ENCODE results near the gene TMEM175. TPM values are rescaled to one million over a fixed set of nuclear protein-coding genes. Genes with fewer than 3 reads are reported as not detected.

TMEM175 gene
- total and polyA plus RNA-seq, 2 donors from 2014 or later: 26.0 to 31.1 TPM

DNA sequence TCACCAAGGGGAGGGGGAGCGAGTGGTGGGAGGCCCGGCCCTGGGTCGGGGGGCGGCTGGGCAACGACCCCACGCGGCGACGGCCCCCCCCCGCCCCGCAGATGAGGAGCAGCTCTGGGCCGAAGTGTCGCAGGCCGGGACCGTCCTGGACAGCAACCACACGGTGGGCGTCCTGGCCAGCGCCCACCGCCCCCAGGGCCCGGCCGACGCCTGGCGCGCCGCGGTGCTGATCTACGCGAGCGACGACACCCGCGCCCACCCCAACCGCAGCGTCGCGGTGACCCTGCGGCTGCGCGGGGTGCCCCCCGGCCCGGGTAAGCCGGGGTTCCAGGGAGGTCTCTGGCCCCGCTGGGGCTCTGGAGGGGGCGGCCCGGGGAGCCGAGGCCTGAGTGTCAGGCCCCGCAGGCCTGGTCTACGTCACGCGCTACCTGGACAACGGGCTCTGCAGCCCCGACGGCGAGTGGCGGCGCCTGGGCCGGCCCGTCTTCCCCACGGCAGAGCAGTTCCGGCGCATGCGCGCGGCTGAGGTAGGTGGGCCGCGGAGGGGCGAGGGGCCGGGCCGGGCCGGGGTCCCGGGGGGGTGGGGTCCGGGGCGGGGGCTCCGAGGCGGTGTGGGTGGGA, 70.5 kb downstream of the TMEM175 start:
- peaks cover 18% of the 10 kb centered on the region for H3K27me3 ChIP-seq (ENCODE audit: control insufficient read depth, insufficient read depth, low read length)
- TF ChIP-seq, protein P1, sequence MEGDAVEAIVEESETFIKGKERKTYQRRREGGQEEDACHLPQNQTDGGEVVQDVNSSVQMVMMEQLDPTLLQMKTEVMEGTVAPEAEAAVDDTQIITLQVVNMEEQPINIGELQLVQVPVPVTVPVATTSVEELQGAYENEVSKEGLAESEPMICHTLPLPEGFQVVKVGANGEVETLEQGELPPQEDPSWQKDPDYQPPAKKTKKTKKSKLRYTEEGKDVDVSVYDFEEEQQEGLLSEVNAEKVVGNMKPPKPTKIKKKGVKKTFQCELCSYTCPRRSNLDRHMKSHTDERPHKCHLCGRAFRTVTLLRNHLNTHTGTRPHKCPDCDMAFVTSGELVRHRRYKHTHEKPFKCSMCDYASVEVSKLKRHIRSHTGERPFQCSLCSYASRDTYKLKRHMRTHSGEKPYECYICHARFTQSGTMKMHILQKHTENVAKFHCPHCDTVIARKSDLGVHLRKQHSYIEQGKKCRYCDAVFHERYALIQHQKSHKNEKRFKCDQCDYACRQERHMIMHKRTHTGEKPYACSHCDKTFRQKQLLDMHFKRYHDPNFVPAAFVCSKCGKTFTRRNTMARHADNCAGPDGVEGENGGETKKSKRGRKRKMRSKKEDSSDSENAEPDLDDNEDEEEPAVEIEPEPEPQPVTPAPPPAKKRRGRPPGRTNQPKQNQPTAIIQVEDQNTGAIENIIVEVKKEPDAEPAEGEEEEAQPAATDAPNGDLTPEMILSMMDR (IDR thresholded peaks at IDR 0.05; ENCODE audit: borderline replicate concordance, extremely low read depth, insufficient read depth): no peak
- H3K9ac ChIP-seq (ENCODE audit: low read length in 3 of 3): no peak overlapping the region
- no peak overlapping the region for H3K4me3 ChIP-seq (ENCODE audit: low read length in 3 of 3)
- DNase-seq: no peak
- no peak for FAIRE-seq
- H3K9me3 ChIP-seq (ENCODE audit: control insufficient read depth in 2 of 3, insufficient read depth in 1 of 3, low read length in 3 of 3): no peaks in the 10 kb centered on the region
- no peaks in the 10 kb centered on the region for H3K36me3 ChIP-seq (ENCODE audit: control insufficient read depth in 2 of 3, insufficient read depth in 3 of 3, low read length in 3 of 3)
- peaks cover 0 to 7% (median 5%) of the 10 kb centered on the region in 3 donors for H3K4me1 ChIP-seq (ENCODE audit: control insufficient read depth in 2 of 3, insufficient read depth in 2 of 3, low read depth in 1 of 3, low read length in 3 of 3)
- intact Hi-C loops (cut with DNase I): no loop called here
- H3K27ac ChIP-seq (ENCODE audit: low read depth in 2 of 2, low read length in 2 of 2): no peak overlapping the region

DNA sequence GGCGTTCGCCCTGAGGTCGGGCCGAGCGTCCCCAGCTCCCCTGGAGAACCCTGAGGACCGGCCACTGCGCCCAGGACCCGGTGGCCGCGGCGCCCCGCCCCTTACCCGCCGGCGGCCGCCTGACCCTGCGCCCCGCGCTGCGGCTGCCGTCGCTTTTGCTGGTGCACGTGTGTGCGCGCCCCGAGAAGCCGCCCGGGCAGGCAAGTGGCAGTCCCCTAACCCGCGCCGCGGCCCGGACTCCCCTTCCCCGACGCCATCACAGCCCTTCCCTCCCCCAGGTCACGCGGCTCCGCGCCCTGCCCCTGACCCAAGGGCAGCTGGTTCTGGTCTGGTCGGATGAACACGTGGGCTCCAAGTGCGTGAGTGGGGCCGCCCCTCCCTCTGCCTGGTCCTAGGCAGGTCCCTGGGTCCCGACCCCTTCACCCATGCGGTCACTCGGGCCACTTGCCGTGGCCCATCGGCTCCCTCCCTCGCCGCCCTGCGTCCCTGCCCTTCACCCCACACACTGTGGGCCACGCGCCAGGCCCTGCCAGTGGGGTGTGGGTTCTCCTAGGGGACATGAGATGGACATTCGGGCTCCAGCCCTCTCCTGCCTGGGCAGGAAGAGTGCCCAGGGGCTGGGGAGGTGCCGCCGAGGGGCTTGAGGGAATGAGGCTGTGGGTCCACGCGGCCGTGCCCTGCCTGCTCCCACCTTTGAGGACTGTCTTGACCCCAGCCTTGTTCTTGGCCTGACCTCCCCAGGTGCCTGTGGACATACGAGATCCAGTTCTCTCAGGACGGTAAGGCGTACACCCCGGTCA, 71.2 kb downstream of the TMEM175 start:
- Histone ChIP-seq H3K4me1 (ENCODE audit: control insufficient read depth in 2 of 3, insufficient read depth in 2 of 3, low read depth in 1 of 3, low read length in 3 of 3) (peaks cover 0 to 6% (median 0%) of the 10 kb centered on the region in 3 donors), H3K9me3 (ENCODE audit: control insufficient read depth in 2 of 3, insufficient read depth in 1 of 3, low read length in 3 of 3) (no peaks in the 10 kb centered on the region), H3K27ac (ENCODE audit: low read depth in 2 of 2, low read length in 2 of 2) (no peak overlapping the region), H3K27me3 (ENCODE audit: control insufficient read depth, insufficient read depth, low read length) (peaks cover 12% of the 10 kb centered on the region), H3K36me3 (ENCODE audit: control insufficient read depth in 2 of 3, insufficient read depth in 3 of 3, low read length in 3 of 3) (no peaks in the 10 kb centered on the region), H3K9ac (ENCODE audit: low read length in 3 of 3) (no peak overlapping the region), H3K4me3 (ENCODE audit: low read length in 3 of 3) (no peak overlapping the region)
- TF ChIP-seq, protein P1 (IDR thresholded peaks at IDR 0.05; ENCODE audit: borderline replicate concordance, extremely low read depth, insufficient read depth): no peak
- intact Hi-C loops (cut with DNase I): no loop called here
- FAIRE-seq: no peak
- DNase-seq: no peak

DNA sequence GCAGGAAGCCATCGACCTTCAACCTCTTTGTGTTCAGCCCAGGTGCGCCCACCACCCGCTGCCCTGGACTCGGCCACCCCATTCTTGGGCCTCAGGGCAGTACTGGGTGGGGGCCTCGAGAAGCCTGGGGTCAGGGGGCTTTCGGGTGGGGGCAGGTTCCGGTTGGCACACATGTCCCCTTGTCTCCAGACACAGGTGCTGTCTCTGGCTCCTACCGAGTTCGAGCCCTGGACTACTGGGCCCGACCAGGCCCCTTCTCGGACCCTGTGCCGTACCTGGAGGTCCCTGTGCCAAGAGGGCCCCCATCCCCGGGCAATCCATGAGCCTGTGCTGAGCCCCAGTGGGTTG, 71.8 kb downstream of the TMEM175 start:
- Histone ChIP-seq H3K9ac (ENCODE audit: low read length in 3 of 3) (no peak overlapping the region), H3K9me3 (ENCODE audit: control insufficient read depth in 2 of 3, insufficient read depth in 1 of 3, low read length in 3 of 3) (no peaks in the 10 kb centered on the region), H3K27ac (ENCODE audit: low read depth in 2 of 2, low read length in 2 of 2) (no peak overlapping the region), H3K27me3 (ENCODE audit: control insufficient read depth, insufficient read depth, low read length) (peaks cover 13% of the 10 kb centered on the region), H3K4me1 (ENCODE audit: control insufficient read depth in 2 of 3, insufficient read depth in 2 of 3, low read depth in 1 of 3, low read length in 3 of 3) (peaks cover 0 to 9% (median 0%) of the 10 kb centered on the region in 3 donors), H3K4me3 (ENCODE audit: low read length in 3 of 3) (no peak overlapping the region), H3K36me3 (ENCODE audit: control insufficient read depth in 2 of 3, insufficient read depth in 3 of 3, low read length in 3 of 3) (no peaks in the 10 kb centered on the region)
- FAIRE-seq (no peak), DNase-seq (no peak)
- intact Hi-C loops (cut with DNase I): no loop called here
- TF ChIP-seq, protein P1 (IDR thresholded peaks at IDR 0.05; ENCODE audit: borderline replicate concordance, extremely low read depth, insufficient read depth): no peak

Measured in kidney (tissue), 14 donors.